Activated naive CD4-positive, alpha-beta T cell treated with anti-CD3 and anti-CD28 coated beads, Interleukin-2, amount 50 U/mL, for 24 hours (primary cell): Measurements from ENCODE around the gene PKD2L1.
"Not testable (repeated sequence)": the region's sequence is repeated elsewhere in the genome, so short reads cannot be mapped to it uniquely, and the experiment has no call there.

Source experiments
- H3K27ac Mint-ChIP-seq: one replicate; pipeline ENCODE4 v1.8.0; 2021; ENCODE audit warnings: mild to moderate bottlenecking, mixed read lengths
- H3K27me3 Mint-ChIP-seq: one replicate; pipeline ENCODE4 v1.8.0; 2021; ENCODE audit warnings: mixed read lengths
- H3K36me3 Mint-ChIP-seq: one replicate; pipeline ENCODE4 v1.8.0; 2021; ENCODE audit warnings: mixed read lengths
- H3K4me1 Mint-ChIP-seq: one replicate; pipeline ENCODE4 v1.8.0; 2021; ENCODE audit warnings: mixed read lengths
- H3K4me3 Mint-ChIP-seq: one replicate; pipeline ENCODE4 v1.8.0; 2021; ENCODE audit warnings: mild to moderate bottlenecking, mixed read lengths
- H3K9me3 Mint-ChIP-seq: one replicate; pipeline ENCODE4 v1.8.0; 2021; ENCODE audit warnings: mixed read lengths

PKD2L1 gene

DNA sequence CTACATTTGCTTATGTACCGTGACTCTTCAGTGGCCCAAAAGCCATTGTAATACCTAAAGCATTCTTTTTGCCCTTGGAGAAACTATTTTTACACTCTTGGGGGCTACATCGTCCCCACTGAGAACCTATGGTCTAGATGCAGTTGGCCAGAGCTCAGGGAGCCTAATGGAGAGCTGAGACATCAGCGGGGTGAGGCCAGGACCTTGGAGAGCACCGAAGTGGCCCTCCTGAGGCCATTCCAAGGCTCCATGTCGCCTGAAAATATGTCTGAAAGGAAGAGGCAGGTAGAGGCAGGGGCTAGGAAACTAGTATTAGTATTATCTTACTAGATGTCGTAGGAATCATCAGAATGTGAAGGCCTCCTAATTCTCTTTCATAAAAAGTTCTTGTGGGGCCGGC is 4.9 kb downstream of the PKD2L1 start:
- Mint-ChIP-seq H3K9me3 (no peaks in the 10 kb centered on the region), H3K4me3 (no peak overlapping the region), H3K36me3 (no peaks in the 10 kb centered on the region), H3K27ac (no peak overlapping the region), H3K27me3 (peaks cover 3% of the 10 kb centered on the region), H3K4me1 (peaks cover 11% of the 10 kb centered on the region)

DNA sequence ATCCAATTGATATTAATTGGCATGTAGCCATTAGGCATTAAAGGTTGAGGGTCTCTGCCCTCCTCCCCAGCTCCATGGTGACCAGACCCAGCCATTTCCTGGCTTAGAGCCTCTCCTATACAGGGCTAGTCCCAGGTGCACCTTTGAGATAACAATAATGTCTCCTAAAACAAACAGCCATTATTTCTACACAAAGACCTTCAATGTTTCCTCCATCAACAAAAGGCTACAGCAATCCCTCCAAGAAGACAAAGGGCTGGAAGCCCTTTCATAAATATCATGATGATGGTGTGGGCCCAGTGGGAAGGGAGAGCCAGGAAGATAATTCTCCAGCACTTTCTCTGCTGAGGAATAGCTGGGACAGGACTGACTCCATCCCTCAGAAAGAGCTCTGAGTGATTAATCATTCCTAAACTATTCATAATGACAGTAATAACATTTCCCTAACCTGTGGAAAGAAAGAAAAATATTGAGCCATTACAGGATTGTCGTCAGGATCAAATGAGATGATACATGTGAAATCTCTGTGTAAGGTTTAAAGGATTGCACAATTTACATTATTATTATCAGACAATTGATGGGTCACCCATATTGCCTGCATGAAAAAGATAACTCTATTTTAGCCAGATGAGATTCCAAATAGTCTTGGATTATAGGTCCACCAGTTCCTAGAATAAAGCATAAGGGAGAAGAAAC is 10.2 kb downstream of the PKD2L1 start:
- Mint-ChIP-seq H3K27ac (no peak overlapping the region), H3K27me3 (peaks cover 15% of the 10 kb centered on the region), H3K4me1 (no peaks in the 10 kb centered on the region), H3K4me3 (no peak overlapping the region), H3K9me3 (no peaks in the 10 kb centered on the region), H3K36me3 (no peaks in the 10 kb centered on the region)

DNA sequence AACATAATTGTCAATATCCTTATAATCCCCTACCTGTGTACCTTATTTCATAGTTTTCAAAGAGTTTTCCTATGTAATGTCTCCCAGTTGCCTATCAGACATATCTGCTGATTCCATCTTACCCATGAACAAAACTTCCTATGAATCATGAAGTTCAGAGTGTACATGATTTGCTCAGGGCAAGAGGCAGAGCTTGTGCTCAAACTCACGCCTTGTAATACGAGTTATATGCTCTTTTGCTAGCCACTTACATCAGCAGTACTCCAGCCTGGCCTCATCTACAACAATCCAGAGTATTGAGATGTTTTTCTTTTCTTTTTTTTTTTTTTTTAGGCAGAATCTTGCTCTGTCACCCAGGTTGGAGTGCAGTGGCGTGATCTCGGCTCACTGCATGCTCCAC is 11.8 kb downstream of the PKD2L1 start:
- Mint-ChIP-seq H3K27ac (no peak overlapping the region), H3K9me3 (no peaks in the 10 kb centered on the region), H3K27me3 (peaks cover 19% of the 10 kb centered on the region), H3K4me3 (no peak overlapping the region), H3K4me1 (no peaks in the 10 kb centered on the region), H3K36me3 (no peaks in the 10 kb centered on the region)

DNA sequence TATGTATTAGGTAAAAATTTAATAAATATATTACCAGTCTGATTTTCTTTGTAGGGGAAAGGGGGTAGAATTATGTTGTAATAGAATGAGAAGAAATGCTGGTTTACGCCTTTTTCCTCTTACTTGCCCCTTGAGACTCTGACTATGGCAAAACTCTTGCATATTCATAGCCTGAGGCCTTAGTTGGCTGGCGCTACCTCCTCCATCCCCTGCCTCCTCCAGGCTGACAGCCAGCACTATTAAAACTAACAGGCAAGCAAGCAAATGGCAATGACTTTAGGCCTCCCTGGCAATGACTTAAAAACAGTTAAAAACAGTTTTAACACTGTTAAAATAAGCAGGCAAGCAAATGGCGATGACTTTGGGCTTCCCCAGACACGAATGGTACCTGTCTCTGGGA is 14.4 kb downstream of the PKD2L1 start:
- H3K4me1 Mint-ChIP-seq: no peaks in the 10 kb centered on the region
- peaks cover 28% of the 10 kb centered on the region for H3K27me3 Mint-ChIP-seq
- H3K36me3 Mint-ChIP-seq: no peaks in the 10 kb centered on the region
- no peak overlapping the region for H3K4me3 Mint-ChIP-seq
- no peak overlapping the region for H3K27ac Mint-ChIP-seq
- H3K9me3 Mint-ChIP-seq: no peaks in the 10 kb centered on the region

DNA sequence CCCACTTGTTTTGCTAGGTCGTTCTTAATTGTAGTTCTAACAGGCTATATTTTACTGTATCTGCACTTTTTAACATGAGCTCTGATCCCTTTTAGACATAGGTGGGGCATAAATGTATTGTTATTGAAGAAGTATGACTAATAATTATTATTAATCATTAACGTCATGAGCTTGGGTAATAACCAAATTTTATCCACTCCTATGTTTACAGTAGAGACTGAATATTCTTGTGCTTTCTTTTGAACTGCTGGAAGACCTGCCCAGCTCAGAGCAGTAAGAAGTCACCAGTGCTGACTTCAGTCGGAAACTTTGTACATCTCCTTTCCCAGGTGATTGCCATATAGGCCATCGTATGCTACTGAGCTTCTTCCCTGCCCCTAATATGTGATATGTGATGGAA is 18.7 kb downstream of the PKD2L1 start:
- H3K36me3 Mint-ChIP-seq: no peaks in the 10 kb centered on the region
- no peak overlapping the region for H3K27ac Mint-ChIP-seq
- no peaks in the 10 kb centered on the region for H3K4me1 Mint-ChIP-seq
- no peaks in the 10 kb centered on the region for H3K9me3 Mint-ChIP-seq
- H3K4me3 Mint-ChIP-seq: no peak overlapping the region
- H3K27me3 Mint-ChIP-seq: peaks cover 21% of the 10 kb centered on the region

DNA sequence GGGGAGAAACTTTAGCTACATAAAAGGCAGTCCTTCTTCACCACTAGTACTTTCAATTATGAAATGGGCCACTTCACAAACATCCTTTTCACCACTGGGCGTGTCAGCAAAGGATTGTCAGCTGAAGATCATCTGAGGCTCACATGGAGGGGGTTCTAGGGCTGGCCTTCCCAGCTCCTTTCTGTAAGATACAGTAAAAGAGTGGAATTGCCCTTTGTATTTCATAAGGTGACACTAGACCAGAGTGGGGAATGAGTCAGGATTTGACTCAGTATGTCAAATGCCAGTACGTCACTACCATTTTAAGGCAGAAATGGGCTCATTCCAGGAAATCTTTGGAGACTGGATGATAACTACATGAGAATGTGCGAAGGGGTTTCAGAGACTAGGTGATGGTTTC is 22.3 kb downstream of the PKD2L1 start:
- peaks cover 17% of the 10 kb centered on the region for H3K27me3 Mint-ChIP-seq

DNA sequence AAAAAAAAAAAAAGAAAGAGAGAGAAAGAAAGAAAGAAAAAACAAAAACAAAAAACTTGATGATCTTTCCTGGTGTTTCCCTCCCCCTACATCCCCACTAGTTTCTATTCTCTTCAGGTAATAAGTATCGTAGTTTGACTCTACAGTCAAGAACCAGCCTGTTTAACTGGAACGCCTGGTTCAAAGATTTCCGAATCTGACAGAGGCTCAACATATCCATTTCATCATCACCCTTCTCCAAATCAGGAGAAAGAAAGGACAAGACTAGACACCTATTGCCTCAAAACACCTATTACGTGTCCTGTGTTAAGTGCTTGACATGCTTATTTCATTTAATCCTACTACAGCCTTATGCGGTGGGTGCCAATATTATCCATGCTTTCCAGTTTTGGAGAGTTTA is 23.2 kb downstream of the PKD2L1 start:
- Mint-ChIP-seq H3K27me3 (peaks cover 15% of the 10 kb centered on the region), H3K36me3 (no peaks in the 10 kb centered on the region), H3K9me3 (no peaks in the 10 kb centered on the region), H3K27ac (no peak overlapping the region), H3K4me1 (no peaks in the 10 kb centered on the region), H3K4me3 (no peak overlapping the region)

More for the DNA sequence above, 22.3 kb downstream of the PKD2L1 start:
- H3K27ac Mint-ChIP-seq: no peak overlapping the region
- H3K36me3 Mint-ChIP-seq: no peaks in the 10 kb centered on the region
- no peaks in the 10 kb centered on the region for H3K4me1 Mint-ChIP-seq
- no peaks in the 10 kb centered on the region for H3K9me3 Mint-ChIP-seq
- H3K4me3 Mint-ChIP-seq: no peak overlapping the region

DNA sequence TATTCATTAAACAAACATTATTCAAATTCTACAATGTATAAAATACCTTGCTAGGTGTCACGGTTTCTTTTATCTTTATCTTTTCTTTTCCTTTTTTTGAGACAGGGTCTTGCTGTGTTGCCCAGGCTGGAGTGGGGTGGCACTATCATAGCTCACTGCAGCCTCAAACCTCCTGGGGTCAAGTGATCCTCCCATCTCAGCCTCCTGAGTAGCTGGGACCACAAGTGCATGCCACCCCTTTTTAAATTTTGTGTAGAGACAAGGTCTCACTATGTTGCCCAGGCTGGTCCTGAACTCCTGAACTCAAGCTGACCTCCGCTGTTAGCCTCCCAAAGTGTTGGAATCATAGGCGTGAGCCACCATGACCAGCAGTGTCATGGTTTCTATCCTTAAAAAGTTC is 25.6 kb downstream of the PKD2L1 start:
- Mint-ChIP-seq H3K9me3 (no peaks in the 10 kb centered on the region), H3K27ac (no peak overlapping the region), H3K4me3 (no peak overlapping the region), H3K4me1 (no peaks in the 10 kb centered on the region), H3K36me3 (no peaks in the 10 kb centered on the region), H3K27me3 (peaks cover 14% of the 10 kb centered on the region)

DNA sequence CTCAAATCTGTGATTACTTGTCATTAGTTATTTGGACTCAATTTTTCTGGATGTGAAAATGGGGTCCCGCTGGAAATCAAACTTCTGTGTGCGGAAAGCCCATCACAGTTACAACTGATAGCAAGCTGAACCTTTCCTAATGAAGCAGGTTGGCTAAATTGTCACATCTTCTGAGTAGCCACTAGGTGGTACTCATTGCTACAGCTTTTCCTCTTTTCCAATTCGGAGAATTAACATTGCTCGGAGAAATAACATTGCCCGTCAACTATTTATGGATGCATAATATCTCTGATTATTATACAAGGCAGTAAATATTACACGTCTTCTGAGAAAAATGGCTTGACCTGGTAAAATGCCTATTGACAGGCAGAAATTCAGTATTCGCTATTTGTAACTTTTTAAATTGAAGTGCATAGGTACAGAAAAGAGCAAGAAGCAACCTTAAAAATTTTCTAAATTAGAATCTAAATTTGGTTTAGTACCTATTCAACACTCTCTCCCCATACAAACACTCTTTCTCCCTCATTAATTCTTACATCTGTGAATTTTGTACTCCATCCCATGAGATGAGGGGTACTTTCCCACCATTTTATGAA is 26.2 kb downstream of the PKD2L1 start:
- Mint-ChIP-seq H3K4me1 (no peaks in the 10 kb centered on the region), H3K27ac (no peak overlapping the region), H3K36me3 (no peaks in the 10 kb centered on the region), H3K27me3 (peaks cover 14% of the 10 kb centered on the region), H3K9me3 (no peaks in the 10 kb centered on the region), H3K4me3 (no peak overlapping the region)

DNA sequence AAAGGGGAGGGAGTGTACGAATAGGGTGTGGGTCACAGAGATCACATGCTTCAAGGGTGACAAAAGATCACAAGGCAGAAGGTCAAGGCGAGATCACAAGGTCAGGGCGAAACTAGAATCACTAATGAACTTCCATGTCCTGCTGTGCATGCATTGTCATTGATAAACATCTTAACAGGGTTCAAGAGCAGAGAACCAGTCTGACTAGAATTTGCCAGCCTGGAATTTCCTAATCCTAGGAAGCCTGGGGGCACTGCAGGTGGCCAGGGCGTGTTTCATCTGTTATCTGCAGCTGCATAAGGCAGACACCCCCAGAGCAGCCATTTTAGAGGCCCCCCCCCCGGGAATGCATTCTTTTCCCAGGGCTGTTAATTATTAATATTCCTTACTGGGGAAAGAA is 28.9 kb downstream of the PKD2L1 start:
- H3K4me1 Mint-ChIP-seq, H3K4me3 Mint-ChIP-seq, H3K27ac Mint-ChIP-seq, H3K9me3 Mint-ChIP-seq, H3K36me3 Mint-ChIP-seq: not testable (repeated sequence)
- peaks cover 15% of the 10 kb centered on the region for H3K27me3 Mint-ChIP-seq

DNA sequence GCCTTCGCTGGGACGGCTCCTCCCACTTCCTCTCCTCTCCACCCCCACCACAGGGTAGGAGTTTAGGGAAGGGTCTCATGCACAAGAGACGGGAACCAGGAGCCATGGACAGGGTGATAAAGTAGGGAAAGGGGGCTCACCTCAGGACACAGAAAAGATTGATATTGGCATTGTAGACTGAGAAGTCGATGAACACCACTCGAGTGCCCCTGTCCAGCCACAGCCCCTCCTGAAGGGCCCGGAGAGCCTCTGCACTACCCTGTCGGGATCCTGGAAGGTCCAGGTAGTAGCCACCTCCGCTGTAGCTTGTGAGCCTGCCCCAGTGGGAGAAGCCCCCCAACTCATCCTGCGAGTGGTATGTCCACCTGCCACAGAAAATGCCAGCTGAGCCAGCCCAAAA is 32.8 kb downstream of the PKD2L1 start:
- H3K4me3 Mint-ChIP-seq: no peak overlapping the region
- no peaks in the 10 kb centered on the region for H3K9me3 Mint-ChIP-seq
- no peaks in the 10 kb centered on the region for H3K36me3 Mint-ChIP-seq
- H3K27me3 Mint-ChIP-seq: peaks cover 8% of the 10 kb centered on the region
- H3K27ac Mint-ChIP-seq: no peak overlapping the region
- H3K4me1 Mint-ChIP-seq: no peaks in the 10 kb centered on the region

DNA sequence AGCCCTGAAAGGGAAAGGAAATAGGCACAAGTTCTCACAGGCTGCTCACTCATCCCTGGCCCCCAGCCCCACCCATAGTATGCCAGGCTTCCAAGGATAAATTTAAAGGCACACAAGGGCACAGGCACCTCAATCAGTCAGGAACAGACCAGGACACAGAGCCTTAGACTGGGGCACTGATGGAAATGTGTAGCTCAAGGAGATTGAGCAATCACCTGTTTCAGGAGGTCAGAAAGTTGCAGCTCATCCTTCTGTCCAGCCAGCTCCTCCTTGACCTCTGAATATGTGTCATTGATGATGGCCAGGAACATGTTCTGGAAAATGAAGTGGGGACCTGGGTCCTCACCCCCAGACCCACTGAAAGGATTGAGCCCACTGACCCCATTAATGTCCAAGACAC is 37.0 kb downstream of the PKD2L1 start:
- Mint-ChIP-seq H3K9me3 (no peaks in the 10 kb centered on the region), H3K4me1 (no peaks in the 10 kb centered on the region), H3K4me3 (no peak overlapping the region), H3K27ac (no peak overlapping the region), H3K36me3 (no peaks in the 10 kb centered on the region), H3K27me3 (peaks cover 6% of the 10 kb centered on the region)

DNA sequence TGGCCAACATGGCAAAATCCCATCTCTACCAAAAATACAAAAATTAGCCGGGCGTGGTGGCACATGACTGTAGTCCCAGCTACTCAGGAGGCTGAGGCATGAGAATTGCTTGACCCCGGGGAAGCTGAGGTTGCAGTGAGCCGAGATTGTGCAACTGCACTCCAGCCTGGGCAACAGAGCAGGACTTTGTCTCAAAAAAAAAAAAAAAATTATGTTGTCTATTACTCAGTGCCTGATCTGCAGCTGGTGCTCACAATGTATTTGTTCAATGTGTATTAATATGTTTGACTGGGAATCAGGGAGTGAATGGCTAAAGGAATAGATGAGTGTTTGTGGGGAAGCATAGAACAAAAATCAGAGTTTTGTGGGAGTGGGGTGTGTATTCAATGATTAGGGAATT is 37.7 kb downstream of the PKD2L1 start:
- H3K27me3 Mint-ChIP-seq, H3K9me3 Mint-ChIP-seq, H3K4me3 Mint-ChIP-seq, H3K36me3 Mint-ChIP-seq, H3K4me1 Mint-ChIP-seq, H3K27ac Mint-ChIP-seq: not testable (repeated sequence)

DNA sequence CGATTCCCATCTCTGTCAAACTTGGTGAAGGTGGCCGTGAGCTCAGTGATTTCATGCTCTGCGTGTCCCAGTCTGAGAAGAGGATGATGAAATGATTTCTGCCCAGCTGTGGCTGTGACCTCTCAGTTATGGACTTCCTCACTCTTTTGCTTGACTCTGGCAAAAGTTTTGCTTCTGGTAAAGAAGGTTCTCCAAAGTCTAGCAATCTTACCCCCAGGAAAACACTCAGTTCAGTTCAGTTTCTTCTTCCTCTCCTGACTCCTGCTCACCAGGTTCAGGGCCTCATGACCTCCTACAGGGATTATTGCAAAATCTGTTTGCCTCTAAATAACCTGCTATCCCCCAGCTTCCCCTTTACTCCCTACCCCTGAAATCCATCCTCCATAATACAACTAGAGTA is 38.7 kb downstream of the PKD2L1 start:
- H3K4me1 Mint-ChIP-seq: peaks cover 12% of the 10 kb centered on the region
- no peak overlapping the region for H3K4me3 Mint-ChIP-seq
- H3K27me3 Mint-ChIP-seq: peaks cover 3% of the 10 kb centered on the region
- peak overlapping the region; percentile 44 for H3K27ac Mint-ChIP-seq
- H3K9me3 Mint-ChIP-seq: no peaks in the 10 kb centered on the region
- H3K36me3 Mint-ChIP-seq: no peaks in the 10 kb centered on the region

DNA sequence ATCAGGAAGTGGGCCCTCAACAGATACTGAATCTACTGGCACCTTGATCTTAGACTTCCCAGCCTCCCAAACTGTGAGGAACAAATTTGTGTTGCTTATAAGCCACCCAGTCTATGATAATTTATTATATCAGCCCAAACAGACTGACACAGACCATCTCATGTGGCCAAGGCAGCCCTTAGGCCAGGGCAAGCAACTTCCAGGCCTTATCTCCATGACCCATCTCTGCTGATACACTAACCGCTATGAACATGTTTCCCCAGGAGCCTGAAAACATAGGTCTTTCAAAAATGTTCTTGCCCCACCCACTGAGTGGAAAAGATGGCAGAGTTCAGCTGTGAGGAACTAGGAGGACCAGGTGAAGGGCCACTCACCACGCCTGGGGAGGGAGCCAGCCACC is 40.4 kb downstream of the PKD2L1 start:
- Mint-ChIP-seq H3K4me3 (no peak overlapping the region), H3K36me3 (peaks cover 11% of the 10 kb centered on the region), H3K27ac (no peak overlapping the region), H3K4me1 (peaks cover 29% of the 10 kb centered on the region), H3K27me3 (peaks cover 3% of the 10 kb centered on the region), H3K9me3 (no peaks in the 10 kb centered on the region)

DNA sequence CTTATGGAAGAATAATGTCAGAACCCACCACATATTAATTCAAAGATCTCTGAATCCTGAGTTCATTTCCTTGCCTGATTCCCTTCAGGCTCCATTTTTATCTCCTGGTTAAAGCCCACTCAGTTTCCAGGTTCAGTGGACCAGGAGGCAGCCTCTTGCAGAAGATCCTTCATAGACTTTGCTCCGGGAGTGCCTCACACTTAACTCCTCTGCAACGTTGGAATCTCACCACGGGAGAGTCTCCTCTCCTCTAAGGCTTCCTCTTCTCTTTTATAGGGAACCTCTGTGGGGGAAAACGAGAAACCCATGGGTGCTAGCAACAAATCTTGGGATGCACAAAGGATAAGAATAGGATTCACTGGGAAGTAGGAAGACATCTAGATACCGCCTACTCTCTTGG is 41.8 kb downstream of the PKD2L1 start:
- Mint-ChIP-seq H3K27me3 (peaks cover 2% of the 10 kb centered on the region), H3K27ac (no peak overlapping the region), H3K4me3 (no peak overlapping the region), H3K9me3 (no peaks in the 10 kb centered on the region), H3K36me3 (peaks cover 12% of the 10 kb centered on the region), H3K4me1 (peaks cover 31% of the 10 kb centered on the region)

DNA sequence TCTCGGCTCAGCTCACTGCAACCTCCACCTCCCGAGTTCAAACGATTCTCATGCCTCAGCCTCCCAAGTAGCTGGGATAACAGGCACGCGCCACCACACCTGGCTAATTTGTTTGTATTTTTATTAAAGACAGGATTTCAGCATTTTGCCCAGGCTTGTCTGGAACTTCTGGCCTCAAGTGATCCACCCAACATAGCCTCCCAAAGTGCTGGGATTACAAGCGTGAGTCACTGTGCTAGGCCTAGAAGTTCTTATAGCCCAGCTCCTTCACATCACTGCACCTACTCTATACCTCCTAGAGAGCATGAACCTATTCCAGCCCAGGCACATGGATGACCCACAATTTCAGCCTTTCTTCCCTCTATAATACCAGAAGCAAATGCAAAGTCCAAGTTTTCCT is 42.3 kb downstream of the PKD2L1 start:
- Mint-ChIP-seq H3K27me3 (peaks cover 2% of the 10 kb centered on the region), H3K4me3 (peak overlapping the region; percentile 44), H3K27ac (peak overlapping the region; percentile 17), H3K36me3 (peaks cover 12% of the 10 kb centered on the region), H3K4me1 (peaks cover 31% of the 10 kb centered on the region), H3K9me3 (no peaks in the 10 kb centered on the region)
